Measurements from ENCODE around the gene NCAM1.

DNA sequence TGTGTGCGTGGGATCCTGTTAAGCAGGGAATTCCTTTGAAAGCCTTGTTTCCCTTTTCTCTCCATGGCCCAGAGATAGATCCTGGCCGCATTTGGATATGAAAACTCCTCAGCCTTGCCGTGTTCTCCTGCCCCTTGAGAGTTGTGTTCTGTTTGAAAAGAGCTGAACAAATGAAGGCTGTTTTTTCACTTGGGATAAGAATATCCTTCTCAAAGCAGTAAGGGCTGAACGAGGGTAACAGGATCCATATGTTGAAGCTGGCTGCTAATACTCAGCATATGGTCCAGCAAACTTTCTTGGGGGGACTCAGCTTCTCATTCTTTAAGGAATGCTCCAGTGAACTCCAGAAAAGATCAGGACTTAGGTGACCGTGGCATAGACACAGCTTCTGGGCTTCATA, 238.6 kb downstream of the NCAM1 start:
- TF ChIP-seq, protein P1, sequence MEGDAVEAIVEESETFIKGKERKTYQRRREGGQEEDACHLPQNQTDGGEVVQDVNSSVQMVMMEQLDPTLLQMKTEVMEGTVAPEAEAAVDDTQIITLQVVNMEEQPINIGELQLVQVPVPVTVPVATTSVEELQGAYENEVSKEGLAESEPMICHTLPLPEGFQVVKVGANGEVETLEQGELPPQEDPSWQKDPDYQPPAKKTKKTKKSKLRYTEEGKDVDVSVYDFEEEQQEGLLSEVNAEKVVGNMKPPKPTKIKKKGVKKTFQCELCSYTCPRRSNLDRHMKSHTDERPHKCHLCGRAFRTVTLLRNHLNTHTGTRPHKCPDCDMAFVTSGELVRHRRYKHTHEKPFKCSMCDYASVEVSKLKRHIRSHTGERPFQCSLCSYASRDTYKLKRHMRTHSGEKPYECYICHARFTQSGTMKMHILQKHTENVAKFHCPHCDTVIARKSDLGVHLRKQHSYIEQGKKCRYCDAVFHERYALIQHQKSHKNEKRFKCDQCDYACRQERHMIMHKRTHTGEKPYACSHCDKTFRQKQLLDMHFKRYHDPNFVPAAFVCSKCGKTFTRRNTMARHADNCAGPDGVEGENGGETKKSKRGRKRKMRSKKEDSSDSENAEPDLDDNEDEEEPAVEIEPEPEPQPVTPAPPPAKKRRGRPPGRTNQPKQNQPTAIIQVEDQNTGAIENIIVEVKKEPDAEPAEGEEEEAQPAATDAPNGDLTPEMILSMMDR (IDR thresholded peaks at IDR 0.05): no peak
- TF ChIP-seq POLR2A (IDR thresholded peaks at IDR 0.05): no peak

All from Peyer's patch (tissue), 4 donors.